NCI-H446 (cell line): Measurements from ENCODE around the gene SKI.

Experiments used
- DNase-seq, 2 experiments: peaks; one replicate each; lab custom pipeline; 2025; lab: John Stamatoyannopoulos, UW

Gene SKI

DNA sequence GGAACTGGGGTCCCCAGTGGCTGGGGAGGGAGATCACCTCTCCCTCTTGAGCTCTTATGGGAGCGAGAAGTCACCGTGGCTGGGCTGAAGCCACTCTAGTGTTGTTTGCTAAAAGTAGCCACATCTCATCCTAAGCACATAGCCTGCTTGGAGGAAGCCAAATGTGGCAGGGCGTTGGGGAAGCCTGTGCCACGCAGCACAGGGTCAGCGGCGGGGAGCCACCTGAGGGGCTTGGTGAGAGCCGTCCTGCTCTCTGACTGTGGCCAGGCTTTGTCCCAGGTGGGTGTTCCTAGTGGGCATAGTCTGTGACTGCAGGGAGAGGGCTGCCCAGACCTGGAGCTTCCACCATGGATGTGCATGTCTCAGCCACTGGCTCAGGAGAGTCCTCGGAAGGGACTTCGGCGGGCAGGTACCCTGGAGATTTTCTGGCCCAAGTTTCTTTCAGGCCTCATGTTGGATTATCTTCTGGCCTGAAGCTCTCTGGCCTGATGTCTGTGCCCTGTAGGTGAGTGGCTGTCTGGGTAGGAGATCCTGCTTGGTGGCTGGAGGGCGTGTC lies 124.3 kb downstream of the SKI start:
- no peak for DNase-seq

DNA sequence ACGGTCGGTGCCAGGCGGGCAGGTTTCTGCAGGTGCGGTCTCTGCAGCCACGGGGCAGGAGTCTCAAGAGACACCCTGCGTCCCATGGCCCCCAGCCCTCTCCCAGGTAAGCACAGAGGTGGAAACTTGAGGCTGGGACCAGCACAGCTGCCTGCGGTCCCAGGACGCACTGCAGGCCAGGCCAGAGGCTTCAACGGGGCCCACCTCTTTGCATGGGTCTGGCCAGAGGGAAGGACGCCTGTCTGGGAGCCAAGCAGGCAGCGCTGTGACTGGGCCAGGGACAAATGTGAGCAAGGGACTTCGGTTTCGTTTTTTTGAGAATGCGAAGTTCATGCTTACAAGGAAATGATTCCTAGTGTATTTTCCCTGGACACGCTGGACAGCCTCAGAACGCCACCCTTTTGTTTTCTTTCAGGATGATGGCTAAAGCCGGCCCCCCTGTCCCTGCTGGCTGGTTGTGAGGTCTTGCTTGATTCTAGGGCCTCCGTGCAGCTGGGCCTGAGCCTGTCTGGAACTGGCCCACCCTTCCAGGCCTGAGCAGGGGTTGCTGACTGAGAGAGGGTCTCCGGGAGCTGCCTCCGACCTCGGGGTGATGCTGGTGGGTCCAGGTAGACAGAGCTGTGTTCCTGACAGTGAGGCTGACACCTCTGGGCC lies 124.9 kb downstream of the SKI start:
- no peak for DNase-seq

DNA sequence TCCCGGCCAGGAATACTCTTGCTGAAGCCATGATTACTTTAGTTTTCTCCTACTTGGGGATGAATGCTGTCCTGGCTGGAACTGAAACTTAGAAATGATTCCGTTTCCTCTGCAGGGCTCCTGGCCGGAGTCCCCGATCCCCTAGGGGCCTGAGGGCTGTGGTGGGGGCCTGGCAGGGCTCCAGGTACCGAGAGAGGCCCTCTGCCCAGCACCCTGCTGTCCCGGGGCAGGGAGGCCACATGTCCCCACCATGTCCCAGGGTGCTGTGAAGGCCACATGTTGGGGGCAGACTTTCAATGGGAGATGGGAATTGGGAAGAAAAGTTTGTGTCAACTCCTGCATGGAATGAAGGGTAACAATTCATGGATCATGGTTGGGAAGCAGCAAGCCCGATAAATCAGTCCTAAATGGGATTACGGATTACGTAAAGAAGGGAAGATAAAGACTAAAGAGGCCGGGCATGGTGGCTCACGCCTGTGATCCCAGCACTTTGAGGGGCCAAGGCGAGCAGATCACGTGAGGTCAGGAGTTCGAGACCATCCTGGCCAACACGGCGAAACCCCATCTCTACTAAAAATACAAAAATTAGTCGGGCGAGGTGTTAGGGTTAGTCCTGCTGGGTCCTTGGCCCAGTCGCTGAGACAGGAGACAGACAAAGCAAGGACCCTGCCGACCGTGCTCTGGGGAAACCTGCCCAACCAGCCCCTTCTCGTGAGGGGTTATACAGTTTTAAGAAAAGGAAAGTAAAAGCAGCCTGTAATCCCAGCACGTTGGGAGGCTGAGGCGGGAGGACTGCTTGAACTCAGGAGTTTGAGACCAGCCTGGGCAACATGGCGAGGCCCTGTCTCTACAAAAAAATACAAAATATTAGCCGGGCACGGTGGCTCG lies 125.7 kb downstream of the SKI start:
- DNase-seq = no peak

- no peak for DNase-seq
Measured at GRCh38 chr1:2354511-2355372, 126.6 kb downstream of the SKI start.

- DNase-seq = no peak
Measured at GRCh38 chr1:2355373-2356261, 127.5 kb downstream of the SKI start.

GRCh38 chr1:2356401-2356800 lies 128.3 kb downstream of the SKI start:
- DNase-seq = no peak

GRCh38 chr1:2356911-2357845 lies 129.1 kb downstream of the SKI start:
- DNase-seq = no peak

DNA sequence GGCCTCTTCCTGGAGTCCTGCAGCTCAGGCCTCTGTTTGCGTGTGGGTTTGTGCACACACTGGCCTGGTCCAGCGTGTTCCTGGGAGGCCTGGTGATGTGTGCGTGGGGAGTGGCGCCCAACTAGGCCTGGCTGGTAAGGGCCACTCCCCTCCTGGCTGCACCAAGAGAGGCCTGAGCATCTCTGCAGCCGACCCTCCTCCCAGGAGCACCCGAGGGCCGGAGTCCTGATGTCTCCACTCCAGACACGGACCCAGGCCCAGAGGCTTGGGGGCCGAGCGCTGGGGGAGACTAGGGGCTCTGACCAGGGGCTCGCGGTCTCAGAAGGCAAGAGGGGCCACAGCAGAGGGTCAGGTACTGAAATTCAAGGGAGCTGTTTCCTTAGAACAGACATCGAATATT lies 130.0 kb downstream of the SKI start:
- DNase-seq = no peak

GRCh38 chr1:2358651-2359640 lies 130.8 kb downstream of the SKI start:
- no peak for DNase-seq
